Brain microvascular endothelial cell (primary cell): ENCODE data around the gene DACH1.

ENCODE experiments used
- DNase-seq: peaks from one replicate; pipeline ENCODE4 v3.0.0-alpha.2; 2020
- H3K27ac ChIP-seq: fragments of 250-450 bp; sonication (Bioruptor Pico); 2 replicates; pipeline ENCODE4 v1.5.1; 2020; ENCODE audit warnings: mild to moderate bottlenecking, moderate library complexity
- H3K27me3 ChIP-seq: fragments of 250-450 bp; sonication (Bioruptor Pico); replicated peaks from 2 replicates; pipeline ENCODE4 v1.5.1; 2020; ENCODE audit warnings: mild to moderate bottlenecking
- H3K36me3 ChIP-seq: fragments of 250-450 bp; sonication (Bioruptor Pico); replicated peaks from 2 replicates; pipeline ENCODE4 v1.5.1; 2020; ENCODE audit warnings: mild to moderate bottlenecking
- H3K4me3 ChIP-seq: 2 replicates; pipeline ENCODE4 v1.5.1; 2011; ENCODE audit warnings: low read depth, mild to moderate bottlenecking, control low read depth, low read length, moderate library complexity
- CTCF ChIP-seq: IDR thresholded peaks from 2 replicates; pipeline ENCODE4 v1.5.1; 2011; ENCODE audit warnings: low read depth, mild to moderate bottlenecking, moderate library complexity, low read length, control low read depth, inconsistent platforms; ENCODE audit errors: missing control alignments
- in situ Hi-C: cut with HindIII; loops from 2 replicates; pipeline ENCODE4 v1.10.0; 2017; ENCODE audit warnings: low sequenced_read_pairs, low pct_ligation_motif_present

DACH1 gene

GRCh38 chr13:71546881-71547280, 320.1 kb downstream of the DACH1 start:
- H3K36me3 ChIP-seq = no peaks in the 10 kb centered on the region
- H3K27ac ChIP-seq = no peak overlapping the region
- in situ Hi-C loops = no loop called here
- no peak for DNase-seq
- TF ChIP-seq CTCF = no peak
- no peaks in the 10 kb centered on the region for H3K27me3 ChIP-seq
- H3K4me3 ChIP-seq = no peak overlapping the region

DNA sequence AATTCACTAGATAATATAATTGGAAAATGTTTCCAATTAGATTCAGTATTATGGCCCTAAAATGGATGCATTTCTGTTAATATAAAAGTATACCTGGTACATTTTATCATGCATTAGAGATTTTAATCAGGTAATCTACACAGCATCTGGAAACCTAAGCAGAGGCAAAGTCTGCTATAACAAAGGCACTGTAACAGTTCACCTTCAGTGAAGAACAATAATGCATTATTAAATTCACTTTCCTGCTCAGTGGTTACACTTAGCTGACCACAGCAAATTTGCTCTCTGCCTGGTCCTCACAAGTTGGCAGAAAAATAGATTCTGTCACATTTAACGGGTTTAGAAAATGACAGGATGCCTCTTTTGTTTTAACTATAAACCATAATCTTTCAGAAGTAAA, 326.9 kb downstream of the DACH1 start:
- in situ Hi-C loops = no loop called here
- Histone ChIP-seq H3K4me3 (no peak overlapping the region), H3K27ac (no peak overlapping the region), H3K27me3 (no peaks in the 10 kb centered on the region), H3K36me3 (no peaks in the 10 kb centered on the region)
- no peak for DNase-seq
- TF ChIP-seq CTCF = no peak

DNA sequence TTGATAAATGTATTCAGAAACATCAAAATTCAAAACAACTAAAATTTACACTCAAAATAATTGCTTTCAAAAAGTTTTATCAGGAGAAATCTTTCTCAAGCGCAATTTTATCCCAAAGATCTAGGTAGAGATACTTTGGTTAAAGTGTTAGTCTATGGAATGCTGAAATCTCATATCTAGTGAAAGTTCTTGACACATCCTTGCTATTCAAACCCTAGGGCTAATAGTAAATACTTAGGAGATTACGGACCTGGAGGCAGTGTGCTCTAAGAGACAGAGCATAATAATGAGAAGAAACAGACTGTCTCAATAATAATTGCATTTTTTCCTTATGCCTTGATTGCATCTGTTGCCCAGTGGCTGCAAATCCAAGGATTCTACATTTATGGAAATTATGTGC, 330.8 kb downstream of the DACH1 start:
- Histone ChIP-seq H3K36me3 (no peaks in the 10 kb centered on the region), H3K27ac (no peak overlapping the region), H3K4me3 (no peak overlapping the region), H3K27me3 (no peaks in the 10 kb centered on the region)
- no peak for DNase-seq
- TF ChIP-seq CTCF = no peak
- in situ Hi-C loops = no loop called here

DNA sequence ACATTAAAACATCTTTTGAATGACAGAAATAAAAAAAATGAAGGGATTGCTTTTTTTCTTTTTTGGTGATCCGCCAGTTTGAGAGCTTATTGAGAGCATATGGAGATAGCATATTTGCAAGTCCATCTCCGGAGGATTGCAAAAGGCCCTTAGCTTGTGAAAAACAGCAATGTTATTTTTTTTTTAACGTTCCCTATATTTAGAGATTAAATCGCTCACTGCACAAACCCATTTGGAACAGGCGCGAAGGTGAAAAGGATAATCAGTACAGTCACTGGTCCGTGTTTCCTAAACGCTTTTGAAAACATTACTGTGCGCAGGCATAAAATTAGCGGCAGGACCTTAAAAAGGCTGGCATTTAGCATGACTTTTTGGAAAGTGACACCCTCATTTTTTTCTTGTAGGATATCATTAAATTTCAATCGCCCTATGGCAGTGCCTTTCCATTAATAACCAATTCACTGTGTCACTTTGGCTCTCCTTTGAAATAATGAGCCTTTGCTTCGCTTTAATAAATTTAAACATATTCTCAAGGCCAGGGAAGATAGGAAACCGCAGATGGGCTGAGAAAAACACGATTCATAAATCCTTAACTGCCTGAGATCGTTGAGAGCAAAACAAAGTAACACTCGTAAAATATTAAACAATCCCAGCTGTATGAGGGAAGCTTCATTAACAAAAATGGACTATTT, 342.2 kb downstream of the DACH1 start:
- H3K27me3 ChIP-seq = no peaks in the 10 kb centered on the region
- in situ Hi-C loops = no loop called here
- H3K27ac ChIP-seq = no peak overlapping the region
- H3K4me3 ChIP-seq = no peak overlapping the region
- no peaks in the 10 kb centered on the region for H3K36me3 ChIP-seq
- TF ChIP-seq CTCF = no peak
- no peak for DNase-seq

DNA sequence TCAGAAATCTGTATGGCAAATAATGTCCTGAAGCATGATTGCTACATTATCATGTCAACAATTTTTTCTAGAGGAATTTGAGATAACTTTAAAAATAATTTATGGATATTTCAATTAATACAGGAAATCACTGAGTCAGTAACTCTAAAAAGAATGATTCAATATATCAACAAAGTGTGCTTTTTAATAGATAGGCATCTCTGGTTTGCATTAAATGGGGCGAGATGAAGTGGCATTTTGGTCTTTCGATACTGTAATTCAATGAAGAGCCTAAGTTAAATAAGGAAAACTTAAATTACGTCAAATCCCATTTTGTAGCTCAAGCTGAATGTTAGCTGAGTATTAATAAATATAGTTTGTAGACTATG, 342.8 kb downstream of the DACH1 start:
- no peak for DNase-seq
- no peaks in the 10 kb centered on the region for H3K27me3 ChIP-seq
- no peak for TF ChIP-seq CTCF
- H3K27ac ChIP-seq = no peak overlapping the region
- H3K4me3 ChIP-seq = no peak overlapping the region
- no peaks in the 10 kb centered on the region for H3K36me3 ChIP-seq
- in situ Hi-C loops = no loop called here

DNA sequence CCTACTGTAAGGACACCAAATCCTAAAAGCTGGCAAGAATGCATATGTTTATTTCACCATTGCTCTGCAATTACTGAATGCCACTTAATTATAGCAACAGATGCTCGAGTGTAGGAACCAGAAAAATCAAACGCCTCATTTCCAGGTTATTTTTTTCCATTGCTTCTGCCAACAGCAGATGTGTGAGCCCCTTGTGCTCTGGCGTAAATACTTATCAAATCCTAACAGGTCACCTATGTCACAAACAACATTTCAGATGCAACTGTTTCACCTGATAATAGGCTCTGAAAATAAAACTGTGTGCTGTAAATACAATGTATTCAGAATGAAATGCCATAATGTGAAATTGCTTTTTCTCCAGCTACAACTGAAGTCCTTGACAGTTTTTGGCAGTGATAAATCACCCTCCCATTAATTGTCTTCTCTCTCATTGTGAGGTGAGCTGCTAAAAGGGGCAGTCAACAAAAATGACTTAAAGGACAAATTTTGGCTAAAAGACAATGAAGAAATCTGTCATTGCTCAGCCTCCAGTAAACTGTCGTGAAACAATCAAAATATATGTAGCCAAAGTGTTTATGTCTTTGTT, 344.0 kb downstream of the DACH1 start:
- no peak for TF ChIP-seq CTCF
- H3K4me3 ChIP-seq = no peak overlapping the region
- H3K27me3 ChIP-seq = no peaks in the 10 kb centered on the region
- DNase-seq = no peak
- in situ Hi-C loops = no loop called here
- H3K36me3 ChIP-seq = no peaks in the 10 kb centered on the region
- no peak overlapping the region for H3K27ac ChIP-seq
